Endothelial cell of umbilical vein (primary cell): ENCODE results near the gene TMPRSS3. TPM values are rescaled to one million over a fixed set of nuclear protein-coding genes. Genes with fewer than 3 reads are reported as not detected.

Experiments used
- BruUV-seq: library from RNA; stranded (reverse); fragments of 400-500 nt; replicated peaks from 2 replicates; lab custom pipeline; 2021; lab: Mats Ljungman, UMichigan
- CTCF ChIA-PET: fragments of 300-600, 350-600 bp; sonication (Branson Sonifier 250); formaldehyde crosslinking; loops from one replicate; lab custom pipeline; 2021; ENCODE audit warnings: antibody characterized with exemption, inconsistent platforms; lab: Charles Lee
- POLR2A ChIA-PET: fragments of 300-600, 350-600 bp; sonication (Branson Sonifier 250); formaldehyde crosslinking; loops from one replicate; lab custom pipeline; 2021; ENCODE audit warnings: antibody characterized with exemption, inconsistent platforms; lab: Charles Lee
- DNase-seq: peaks from one replicate; pipeline ENCODE4 v3.0.0-alpha.2; 2011; ENCODE audit warnings: low read depth, low spot score
- FAIRE-seq: peaks from 2 replicates; lab custom pipeline; 2011; peaks lifted over from hg19 to GRCh38; lab: Jason Lieb, UNC
- H2AFZ ChIP-seq: 2 replicates; pipeline ENCODE4 v1.6.0; 2012; ENCODE audit warnings: low read depth, low read length, control low read depth, inconsistent platforms
- H3K27ac ChIP-seq: 2 replicates; pipeline ENCODE4 v1.5.1; 2011; ENCODE audit warnings: low read depth, mild to moderate bottlenecking, control low read depth, low read length, moderate library complexity; ENCODE audit not compliant: insufficient read depth
- H3K27me3 ChIP-seq, 2 experiments: 2 replicates each; pipeline versions ENCODE4 v1.6.0 to v1.6.1; 2011; ENCODE audit warnings: low read length in 2 of 2, mixed read lengths in 1 of 2; ENCODE audit not compliant: control insufficient read depth in 2 of 2, insufficient read depth in 2 of 2
- H3K36me3 ChIP-seq, 2 experiments: 2 replicates in 1 of 2; 3 replicates in 1 of 2; pipeline ENCODE4 v1.5.1; 2011; ENCODE audit warnings: low read length in 2 of 2, mild to moderate bottlenecking in 1 of 2, moderate library complexity in 1 of 2; ENCODE audit not compliant: control insufficient read depth in 2 of 2, insufficient read depth in 2 of 2; ENCODE audit errors: extremely low read depth in 1 of 2
- H3K4me1 ChIP-seq: 3 replicates; pipeline ENCODE4 v1.5.1; 2011; ENCODE audit warnings: mild to moderate bottlenecking, low read length; ENCODE audit not compliant: control insufficient read depth, insufficient read depth; ENCODE audit errors: extremely low read depth
- H3K4me2 ChIP-seq: 2 replicates; pipeline ENCODE4 v1.6.1; 2011; ENCODE audit warnings: low read length, control low read depth, mixed read lengths; ENCODE audit not compliant: insufficient read depth
- H3K4me3 ChIP-seq, 3 experiments: fragments of 200-600 bp in 1 of 3; sonication (generic), shearing (Covaris generic) in 1 of 3; replicated peaks in 1 of 3; 2 replicates each; pipeline ENCODE4 v1.5.1; 2011 to 2016; ENCODE audit warnings: control low read depth in 3 of 3, low read length in 3 of 3, mild to moderate bottlenecking in 2 of 3, inconsistent platforms in 1 of 3, low read depth in 1 of 3, moderate library complexity in 1 of 3; ENCODE audit not compliant: insufficient read depth in 1 of 3
- H3K79me2 ChIP-seq: 2 replicates; pipeline ENCODE4 v1.6.0; 2012; ENCODE audit warnings: low read length, inconsistent platforms; ENCODE audit not compliant: control insufficient read depth, insufficient read depth
- H3K9ac ChIP-seq: replicated peaks from 2 replicates; pipeline ENCODE3; 2011; ENCODE audit warnings: low read length, control low read depth; ENCODE audit not compliant: insufficient read depth; ENCODE audit errors: extremely low read depth
- H3K9me1 ChIP-seq: replicated peaks from 3 replicates; pipeline ENCODE4 v1.6.0; 2011; ENCODE audit warnings: mild to moderate bottlenecking, low read length; ENCODE audit not compliant: control insufficient read depth, insufficient read depth; ENCODE audit errors: extremely low read depth
- H3K9me3 ChIP-seq: replicated peaks from 2 replicates; pipeline ENCODE4 v1.5.1; 2012; ENCODE audit warnings: low read length, inconsistent platforms; ENCODE audit not compliant: control insufficient read depth, insufficient read depth
- H4K20me1 ChIP-seq: replicated peaks from 2 replicates; pipeline ENCODE3; 2011; ENCODE audit warnings: mild to moderate bottlenecking, low read length; ENCODE audit not compliant: control insufficient read depth, insufficient read depth; ENCODE audit errors: extremely low read depth
- CTCF ChIP-seq, 2 donors: IDR thresholded peaks; 1 replicate in 1 of 2; 2 replicates in 1 of 2; pipeline ENCODE4 v1.5.1; 2011; ENCODE audit warnings: low read length in 2 of 2, mild to moderate bottlenecking in 2 of 2, moderate library complexity in 2 of 2, control low read depth in 1 of 2, inconsistent platforms in 1 of 2, low read depth in 1 of 2; ENCODE audit not compliant: insufficient read depth in 1 of 2; ENCODE audit errors: extremely low read depth in 1 of 2
- EZH2 ChIP-seq: IDR thresholded peaks from 2 replicates; pipeline ENCODE4 v1.6.1; 2012; ENCODE audit warnings: borderline replicate concordance, low read depth, mild to moderate bottlenecking, moderate library complexity, low read length, inconsistent platforms; ENCODE audit not compliant: severe bottlenecking
- FOS ChIP-seq: IDR thresholded peaks from 2 replicates; pipeline ENCODE4 v1.6.1; 2011; ENCODE audit warnings: mild to moderate bottlenecking, low read length, moderate library complexity, borderline replicate concordance; ENCODE audit not compliant: insufficient read depth
- GATA2 ChIP-seq: IDR thresholded peaks from 2 replicates; pipeline ENCODE4 v1.7.0; 2011; ENCODE audit warnings: low read depth, mild to moderate bottlenecking, moderate library complexity, mixed read lengths, low read length; ENCODE audit not compliant: insufficient read length, insufficient read depth
- JUN ChIP-seq: IDR thresholded peaks from 2 replicates; pipeline ENCODE4 v1.6.1; 2011; ENCODE audit warnings: borderline replicate concordance, low read depth; ENCODE audit not compliant: insufficient read length, insufficient read depth
- MAX ChIP-seq: IDR thresholded peaks from 2 replicates; pipeline ENCODE4 v1.6.1; 2011; ENCODE audit not compliant: insufficient read depth, insufficient read length
- MYC ChIP-seq: IDR thresholded peaks from one replicate; pipeline ENCODE4 v1.6.1; 2011; ENCODE audit warnings: mild to moderate bottlenecking, low read depth, low read length
- POLR2A ChIP-seq: IDR thresholded peaks from 2 replicates; pipeline ENCODE4 v1.6.1; 2012; ENCODE audit warnings: low read depth, mild to moderate bottlenecking, control low read depth, low read length
- POLR2AphosphoS5 ChIP-seq: IDR thresholded peaks from 2 replicates; pipeline ENCODE4 v1.6.1; 2012; ENCODE audit warnings: low read depth, mild to moderate bottlenecking, control low read depth, low read length, moderate library complexity; ENCODE audit not compliant: insufficient read depth
- dilution Hi-C: fragments of 300-500 bp; cut with MboI; formaldehyde crosslinking; loops from one replicate; pipeline ENCODE4 v1.15.0; 2019; ENCODE audit warnings: low sequenced_read_pairs; ENCODE audit not compliant: extremely low pct_ligation_motif_present
- intact Hi-C: fragments of 100-400 bp; cut with micrococcal nuclease; formaldehyde crosslinking; loops from one replicate; pipeline ENCODE4 v1.10.0; 2022
- polyA plus RNA-seq, 4 experiments: library from polyadenylated mRNA; depleted of rRNA in 3 of 4; stranded (reverse) in 3 of 4; unstranded in 1 of 4; fragments of >200 nt; gene quantifications; 2 replicates each; pipeline versions ENCODE4 v1.2.1 to v1.2.3, GENCODE V29; 2011 to 2012; ENCODE audit warnings: missing spikeins in 1 of 4
- total RNA-seq: library from RNA; stranded (reverse); gene quantifications from 2 replicates; pipeline ENCODE4 v1.2.3, GENCODE V29; 2021

TMPRSS3 gene
- total and polyA plus RNA-seq, 2 donors (not counting 3 experiments of a cell fraction or from before 2014, with no cell fraction given): not detected

- FAIRE-seq: no peak
- intact Hi-C loops: loop anchor here (1.0 to 10.0 kb wide), 2 partner anchors 111 to 194 kb away; no protein-coding TSS in a partner anchor
Observed at GRCh38 chr21:42338729-42339715, 56.8 kb downstream of the TMPRSS3 start.

More at GRCh38 chr21:42338729-42339715, 56.8 kb downstream of the TMPRSS3 start:
- CTCF ChIA-PET: interaction anchor here (0.8 to 2.0 kb wide), 12 partner anchors 10 to 193 kb away, joined by 3 to 10 read pairs (median 3); no protein-coding TSS in a partner anchor
- POLR2A ChIA-PET: no interaction called here
- no peak overlapping the region for H3K4me2 ChIP-seq
- H3K4me1 ChIP-seq: no peaks in the 10 kb centered on the region
- H3K9ac ChIP-seq: no peak overlapping the region
- H3K27ac ChIP-seq: no peak overlapping the region
- no peak for TF ChIP-seq MYC
- TF ChIP-seq POLR2A: no peak
- TF ChIP-seq CTCF (IDR thresholded peaks at IDR 0.05; ENCODE audit: extremely low read depth in 1 of 2, insufficient read depth in 1 of 2, low read depth in 1 of 2, low read length in 2 of 2): no peak
- no peak for TF ChIP-seq MAX
- no peak for TF ChIP-seq FOS
- TF ChIP-seq EZH2: no peak
- no peak for TF ChIP-seq GATA2
- no peak for TF ChIP-seq JUN
- no peak for TF ChIP-seq POLR2AphosphoS5
- H3K79me2 ChIP-seq: no peaks in the 10 kb centered on the region
- no peak overlapping the region for H2AFZ ChIP-seq
- BruUV-seq: no TSS peak
- no peaks in the 10 kb centered on the region for H3K9me1 ChIP-seq
- DNase-seq: no peak
- H3K27me3 ChIP-seq: peaks cover 10 to 32% of the 10 kb centered on the region in 2 experiments
- H4K20me1 ChIP-seq: no peaks in the 10 kb centered on the region
- dilution Hi-C loops: no loop called here
- no peak overlapping the region for H3K4me3 ChIP-seq
- no peaks in the 10 kb centered on the region for H3K36me3 ChIP-seq
- H3K9me3 ChIP-seq: no peaks in the 10 kb centered on the region
